ENCODE data around the gene CCL16.

DNA sequence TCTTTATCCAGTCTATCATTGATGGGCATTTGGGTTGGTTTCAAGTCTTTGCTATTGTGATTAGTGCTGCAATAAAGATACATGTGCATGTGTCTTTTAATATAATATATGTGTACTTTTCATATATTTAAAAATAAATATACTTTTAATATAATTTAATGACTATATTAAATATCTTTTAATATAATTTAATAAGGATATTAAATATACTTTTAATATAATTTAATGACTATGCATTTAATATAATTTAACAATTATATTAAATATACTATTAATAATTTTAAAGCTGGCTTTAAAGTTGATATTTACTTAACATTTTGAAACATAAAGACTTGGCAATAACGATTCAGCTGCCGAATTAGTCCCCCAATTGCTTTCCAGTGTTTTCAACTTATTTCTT, 35.3 kb upstream of the CCL16 start:
- TF ChIP-seq HOXB5 (CRISPR knock-in tag; IDR thresholded peaks at IDR 0.05) (no peak), JUNB (IDR thresholded peaks at IDR 0.05) (no peak)
- TF ChIP-seq, protein P1, sequence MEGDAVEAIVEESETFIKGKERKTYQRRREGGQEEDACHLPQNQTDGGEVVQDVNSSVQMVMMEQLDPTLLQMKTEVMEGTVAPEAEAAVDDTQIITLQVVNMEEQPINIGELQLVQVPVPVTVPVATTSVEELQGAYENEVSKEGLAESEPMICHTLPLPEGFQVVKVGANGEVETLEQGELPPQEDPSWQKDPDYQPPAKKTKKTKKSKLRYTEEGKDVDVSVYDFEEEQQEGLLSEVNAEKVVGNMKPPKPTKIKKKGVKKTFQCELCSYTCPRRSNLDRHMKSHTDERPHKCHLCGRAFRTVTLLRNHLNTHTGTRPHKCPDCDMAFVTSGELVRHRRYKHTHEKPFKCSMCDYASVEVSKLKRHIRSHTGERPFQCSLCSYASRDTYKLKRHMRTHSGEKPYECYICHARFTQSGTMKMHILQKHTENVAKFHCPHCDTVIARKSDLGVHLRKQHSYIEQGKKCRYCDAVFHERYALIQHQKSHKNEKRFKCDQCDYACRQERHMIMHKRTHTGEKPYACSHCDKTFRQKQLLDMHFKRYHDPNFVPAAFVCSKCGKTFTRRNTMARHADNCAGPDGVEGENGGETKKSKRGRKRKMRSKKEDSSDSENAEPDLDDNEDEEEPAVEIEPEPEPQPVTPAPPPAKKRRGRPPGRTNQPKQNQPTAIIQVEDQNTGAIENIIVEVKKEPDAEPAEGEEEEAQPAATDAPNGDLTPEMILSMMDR (IDR thresholded peaks at IDR 0.05) = no peak

All from A549 (cell line).